SK-N-SH treated with all-trans-retinoic acid at 6 μM for 48 hours (cell line): Measurements from ENCODE around the gene FAM83D.

ENCODE experiments used
- ZFP30 ChIP-seq: fragments of 450-650 bp; formaldehyde crosslinking; IDR thresholded peaks from 2 replicates; pipeline ENCODE4 v1.5.0; 2022; ENCODE audit warnings: mild to moderate bottlenecking, moderate library complexity
- TF ChIP-seq, protein P1 (sequence below): fragments of 250-450 bp; sonication (Bioruptor Pico); IDR thresholded peaks from 2 replicates; pipeline ENCODE4 v1.5.1; 2020; ENCODE audit warnings: low read depth, mild to moderate bottlenecking, moderate library complexity

DNA sequence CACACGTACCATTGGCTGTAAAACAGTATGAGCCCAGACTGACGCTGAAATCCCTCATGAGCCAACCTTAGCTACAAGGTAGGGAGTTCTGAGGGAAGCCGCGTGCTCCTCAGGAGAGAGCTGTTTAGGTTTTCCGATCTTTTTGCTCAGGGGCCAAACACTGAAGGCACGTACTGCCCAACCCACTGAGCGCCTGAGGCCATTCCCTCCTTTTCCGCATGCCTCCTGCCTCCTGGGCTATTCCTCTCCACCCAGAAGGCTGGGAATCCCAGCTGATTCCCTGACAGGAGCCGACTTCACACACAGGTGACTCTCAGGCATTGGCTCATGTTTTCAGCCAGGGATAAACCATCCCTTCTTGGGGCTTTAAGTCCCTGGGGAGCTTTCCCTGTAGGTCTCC lies 5.4 kb upstream of the FAM83D start:
- TF ChIP-seq ZFP30 (CRISPR knock-in tag), result no peak
- TF ChIP-seq, protein P1, sequence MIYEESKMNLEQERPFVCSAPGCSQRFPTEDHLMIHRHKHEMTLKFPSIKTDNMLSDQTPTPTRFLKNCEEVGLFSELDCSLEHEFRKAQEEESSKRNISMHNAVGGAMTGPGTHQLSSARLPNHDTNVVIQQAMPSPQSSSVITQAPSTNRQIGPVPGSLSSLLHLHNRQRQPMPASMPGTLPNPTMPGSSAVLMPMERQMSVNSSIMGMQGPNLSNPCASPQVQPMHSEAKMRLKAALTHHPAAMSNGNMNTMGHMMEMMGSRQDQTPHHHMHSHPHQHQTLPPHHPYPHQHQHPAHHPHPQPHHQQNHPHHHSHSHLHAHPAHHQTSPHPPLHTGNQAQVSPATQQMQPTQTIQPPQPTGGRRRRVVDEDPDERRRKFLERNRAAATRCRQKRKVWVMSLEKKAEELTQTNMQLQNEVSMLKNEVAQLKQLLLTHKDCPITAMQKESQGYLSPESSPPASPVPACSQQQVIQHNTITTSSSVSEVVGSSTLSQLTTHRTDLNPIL (CRISPR knock-in tag), result no peak
